HG02678 (cell line): Measurements from ENCODE around the gene ATP2A3.

Source experiments
- ATAC-seq: cut with Tn5 transposase; IDR thresholded peaks from one replicate; pipeline ENCODE4 v1.9.1; 2021; ENCODE audit warnings: mild to moderate bottlenecking, moderate library complexity; ENCODE audit not compliant: unreplicated experiment

The ATP2A3 gene

DNA sequence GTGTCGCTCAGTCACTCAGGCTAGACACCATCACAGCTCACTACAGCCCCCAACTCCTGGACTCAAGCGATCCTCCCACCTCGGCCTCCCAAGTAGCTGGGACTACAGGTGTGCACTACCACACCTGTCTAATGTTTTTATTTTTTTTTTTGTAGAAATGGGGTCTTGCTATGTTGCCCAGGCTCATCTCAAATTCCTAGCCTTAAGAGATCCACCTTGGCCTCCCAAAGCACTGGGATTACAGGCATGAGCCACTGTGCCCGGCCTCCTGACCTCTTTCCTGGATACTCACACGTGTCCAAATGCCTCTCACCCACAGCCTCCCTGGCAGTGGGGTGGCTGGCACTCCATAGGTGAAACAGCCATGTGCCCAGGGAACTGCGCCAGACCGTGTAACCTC is 88.9 kb downstream of the ATP2A3 start:
- ATAC-seq, result no peak
